WERI-Rb-1 (cell line): ENCODE data around the gene SHISAL1.

Experiments used
- DNase-seq: peaks from one replicate; pipeline ENCODE4 v3.0.0-alpha.2; 2020
- H3K27ac ChIP-seq: fragments of 250-450 bp; sonication (Bioruptor Pico); 2 replicates; pipeline ENCODE4 v1.5.1; 2020; ENCODE audit warnings: mild to moderate bottlenecking, moderate library complexity
- H3K27me3 ChIP-seq: fragments of 250-450 bp; sonication (Bioruptor Pico); 2 replicates; pipeline ENCODE4 v1.5.1; 2021; ENCODE audit warnings: mild to moderate bottlenecking, low read depth, moderate library complexity; ENCODE audit not compliant: insufficient read depth, severe bottlenecking
- H3K36me3 ChIP-seq: fragments of 250-450 bp; sonication (Bioruptor Pico); 2 replicates; pipeline ENCODE4 v1.5.1; 2020; ENCODE audit warnings: mild to moderate bottlenecking, moderate library complexity
- H3K4me3 ChIP-seq: 2 replicates; pipeline ENCODE4 v1.5.1; 2011; ENCODE audit warnings: low read depth, mild to moderate bottlenecking, control low read depth, low read length
- H3K9me3 ChIP-seq: fragments of 250-450 bp; sonication (Bioruptor Pico); 2 replicates; pipeline ENCODE4 v1.5.1; 2021; ENCODE audit warnings: mild to moderate bottlenecking, moderate library complexity; ENCODE audit not compliant: severe bottlenecking
- CTCF ChIP-seq: IDR thresholded peaks from 2 replicates; pipeline ENCODE4 v1.5.1; 2011; ENCODE audit warnings: low read depth, mild to moderate bottlenecking, control low read depth, inconsistent platforms, low read length

The SHISAL1 gene

GRCh38 chr22:44353041-44353440 lies 40.3 kb upstream of the SHISAL1 start:
- H3K27me3 ChIP-seq, result no peaks in the 10 kb centered on the region
- no peak for DNase-seq
- no peak overlapping the region for H3K27ac ChIP-seq
- H3K36me3 ChIP-seq, result no peaks in the 10 kb centered on the region
- TF ChIP-seq CTCF, result no peak
- no peaks in the 10 kb centered on the region for H3K9me3 ChIP-seq
- no peak overlapping the region for H3K4me3 ChIP-seq

- DNase-seq, result no peak
- Histone ChIP-seq H3K9me3 (no peaks in the 10 kb centered on the region), H3K4me3 (no peak overlapping the region), H3K36me3 (no peaks in the 10 kb centered on the region), H3K27ac (no peak overlapping the region), H3K27me3 (no peaks in the 10 kb centered on the region)
- no peak for TF ChIP-seq CTCF
These were observed 39.8 kb upstream of the SHISAL1 start for GRCh38 chr22:44352378-44353035.

GRCh38 chr22:44351685-44352377 lies 39.1 kb upstream of the SHISAL1 start:
- peak; percentile 47 for DNase-seq
- Histone ChIP-seq H3K4me3 (no peak overlapping the region), H3K27me3 (no peaks in the 10 kb centered on the region), H3K9me3 (no peaks in the 10 kb centered on the region), H3K36me3 (no peaks in the 10 kb centered on the region), H3K27ac (no peak overlapping the region)
- no peak for TF ChIP-seq CTCF

- Histone ChIP-seq H3K27ac (no peak overlapping the region), H3K4me3 (no peak overlapping the region), H3K36me3 (no peaks in the 10 kb centered on the region), H3K9me3 (no peaks in the 10 kb centered on the region), H3K27me3 (no peaks in the 10 kb centered on the region)
- no peak for TF ChIP-seq CTCF
- DNase-seq, result no peak
These were observed 38.3 kb upstream of the SHISAL1 start for GRCh38 chr22:44351037-44351436.

GRCh38 chr22:44349594-44349993 lies 36.8 kb upstream of the SHISAL1 start:
- Histone ChIP-seq H3K9me3 (no peaks in the 10 kb centered on the region), H3K27me3 (no peaks in the 10 kb centered on the region), H3K4me3 (no peak overlapping the region), H3K36me3 (no peaks in the 10 kb centered on the region), H3K27ac (no peak overlapping the region)
- DNase-seq, result no peak
- no peak for TF ChIP-seq CTCF
